ENCODE data around the gene P2RX1. TPM values are rescaled to one million over a fixed set of nuclear protein-coding genes. Genes with fewer than 3 reads are reported as not detected.

Gene P2RX1
- total and polyA plus RNA-seq, 9 donors: 2.1 to 8.6 (median 3.0) TPM

DNA sequence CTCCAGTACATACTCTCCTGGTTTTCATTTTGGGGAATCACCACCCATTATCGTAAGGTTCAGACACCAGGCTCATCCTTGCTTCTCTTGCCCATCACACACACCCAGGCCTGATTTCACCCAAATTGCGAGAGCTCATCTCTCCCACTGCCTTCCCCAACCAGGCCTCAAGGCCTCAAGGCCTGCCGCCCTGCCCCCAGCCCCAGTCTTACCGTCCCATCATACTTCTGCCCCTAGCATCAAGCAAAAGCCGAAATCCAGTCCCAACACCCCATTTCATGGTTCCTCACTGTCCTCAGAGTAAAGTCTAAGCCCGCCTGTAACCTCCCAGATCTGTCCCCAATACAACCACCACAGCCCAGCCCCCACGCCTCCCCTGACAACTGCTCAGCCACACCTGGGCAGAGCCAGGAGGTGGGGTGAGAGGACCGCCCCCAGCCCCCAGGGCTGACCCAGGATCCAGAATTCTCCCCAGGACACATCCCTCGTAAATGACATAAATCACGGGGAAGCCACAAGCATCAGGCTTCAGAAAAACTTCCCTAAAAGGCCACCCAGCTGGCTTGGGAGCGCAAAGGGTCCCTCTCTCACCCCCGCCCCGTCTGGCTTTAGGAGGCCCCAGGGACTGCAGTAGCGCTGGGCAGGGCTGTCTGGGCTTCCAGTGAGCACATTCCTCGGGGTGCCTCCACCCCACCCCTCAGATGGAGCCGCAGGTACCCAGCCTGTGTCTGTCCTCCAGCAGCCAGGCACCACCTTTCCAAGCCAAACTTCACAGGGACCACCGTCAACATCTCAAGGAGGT, 9.6 kb upstream of the P2RX1 start:
- 71% methylated on average over 11 of the region's 17 CpGs for WGBS (ENCODE audit: insufficient coverage)
- no peak for DNase-seq
- Histone ChIP-seq H3K4me3 (ENCODE audit: low read length) (no peak overlapping the region), H3K36me3 (ENCODE audit: control insufficient read depth, insufficient read depth, low read length) (no peaks in the 10 kb centered on the region), H3K4me1 (ENCODE audit: control insufficient read depth, insufficient read depth, low read length) (peaks cover 46% of the 10 kb centered on the region), H3K9me3 (replicated peaks; ENCODE audit: control insufficient read depth, low read depth, low read length) (no peaks in the 10 kb centered on the region), H3K27me3 (ENCODE audit: control insufficient read depth, insufficient read depth, low read length) (no peaks in the 10 kb centered on the region), H3K27ac (ENCODE audit: low read length) (no peak overlapping the region)

DNA sequence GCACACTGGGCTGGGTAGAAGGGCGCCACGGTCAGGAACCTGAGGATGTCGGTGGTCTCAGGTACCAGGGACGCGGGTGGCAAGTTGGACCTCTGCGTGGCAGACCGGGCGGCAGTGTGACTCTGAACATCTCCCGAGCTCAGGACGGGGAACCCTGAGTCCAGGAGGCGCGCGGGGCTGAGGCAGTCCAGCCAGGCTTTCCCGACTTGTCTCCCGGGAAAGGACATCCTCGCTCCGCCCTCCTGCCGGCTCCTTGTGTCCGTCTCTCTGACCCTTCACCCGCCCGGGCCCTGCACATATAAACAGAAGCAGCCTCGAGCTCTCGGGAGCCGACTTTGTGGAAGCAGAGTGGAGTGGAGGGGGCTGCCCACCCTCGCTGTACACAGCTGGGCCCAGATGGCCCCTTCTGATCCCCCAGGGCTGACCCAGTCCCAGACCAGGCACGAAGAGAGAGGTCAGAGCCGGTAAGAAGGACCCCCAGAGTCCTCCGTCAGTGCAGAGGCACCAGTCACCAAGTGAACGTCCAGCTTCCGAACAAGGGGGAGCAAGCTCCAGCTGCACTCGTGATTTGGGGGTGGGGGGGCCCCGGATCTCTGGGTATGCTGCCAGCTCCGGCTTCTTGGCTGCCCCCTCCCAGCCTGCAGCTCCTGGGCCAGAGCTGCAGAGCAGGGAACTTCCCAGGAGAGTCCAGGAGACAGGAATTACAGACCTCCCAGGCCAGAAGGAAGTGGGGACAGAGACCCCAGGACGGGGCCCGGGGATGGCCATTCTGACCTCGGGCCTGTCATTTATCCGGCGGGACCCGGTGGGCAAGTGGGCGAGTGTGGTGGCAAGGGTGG, 8.5 kb upstream of the P2RX1 start:
- no peak overlapping the region for H3K4me3 ChIP-seq (ENCODE audit: low read length)
- H3K4me1 ChIP-seq (ENCODE audit: control insufficient read depth, insufficient read depth, low read length): peaks cover 46% of the 10 kb centered on the region
- 43% methylated on average over 32 of the region's 40 CpGs for WGBS (ENCODE audit: insufficient coverage)
- no peaks in the 10 kb centered on the region for H3K36me3 ChIP-seq (ENCODE audit: control insufficient read depth, insufficient read depth, low read length)
- no peak for DNase-seq
- no peaks in the 10 kb centered on the region for H3K9me3 ChIP-seq (replicated peaks; ENCODE audit: control insufficient read depth, low read depth, low read length)
- H3K27ac ChIP-seq (ENCODE audit: low read length): no peak overlapping the region
- no peaks in the 10 kb centered on the region for H3K27me3 ChIP-seq (ENCODE audit: control insufficient read depth, insufficient read depth, low read length)

DNA sequence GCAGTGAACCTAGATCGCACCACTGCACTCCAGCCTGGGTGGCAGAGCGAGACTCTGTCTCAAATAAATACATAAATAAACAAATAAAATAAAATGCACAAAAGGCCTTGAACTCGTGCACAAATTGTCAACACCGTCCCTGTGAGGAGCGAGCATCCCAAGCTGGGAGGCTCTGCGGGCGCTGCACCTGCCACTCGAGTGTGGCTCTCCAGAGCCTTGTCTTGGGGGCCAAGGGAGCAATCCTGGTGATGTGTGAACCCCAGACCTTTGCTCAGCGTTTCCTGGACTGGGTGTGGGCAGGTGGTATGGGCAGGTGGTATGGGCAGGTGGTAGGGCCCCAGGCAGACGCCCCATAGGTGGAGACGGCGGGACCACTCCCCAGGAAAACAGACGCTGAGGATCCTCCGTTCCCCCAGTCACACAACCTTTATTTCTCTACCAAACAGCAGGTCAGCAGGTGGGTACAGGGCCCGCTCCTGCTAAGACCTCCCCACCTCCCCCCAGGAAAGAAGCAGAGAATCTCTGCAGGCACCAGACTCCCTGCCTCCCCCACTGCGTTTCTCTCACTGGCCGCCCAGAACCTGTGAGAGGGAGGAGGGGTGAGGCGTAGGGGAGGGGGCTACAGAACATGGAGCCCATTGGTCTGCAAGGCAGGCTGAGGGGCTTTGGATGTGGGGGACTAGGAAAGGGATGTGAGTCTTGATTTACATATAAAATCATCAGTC, 7.4 kb upstream of the P2RX1 start:
- no peak overlapping the region for H3K4me3 ChIP-seq (ENCODE audit: low read length)
- H3K9me3 ChIP-seq (replicated peaks; ENCODE audit: control insufficient read depth, low read depth, low read length): no peaks in the 10 kb centered on the region
- H3K27me3 ChIP-seq (ENCODE audit: control insufficient read depth, insufficient read depth, low read length): no peaks in the 10 kb centered on the region
- H3K4me1 ChIP-seq (ENCODE audit: control insufficient read depth, insufficient read depth, low read length): peaks cover 48% of the 10 kb centered on the region
- no peaks in the 10 kb centered on the region for H3K36me3 ChIP-seq (ENCODE audit: control insufficient read depth, insufficient read depth, low read length)
- no peak overlapping the region for H3K27ac ChIP-seq (ENCODE audit: low read length)
- WGBS (ENCODE audit: insufficient coverage): 96% methylated on average over 10 of the region's 18 CpGs
- DNase-seq: no peak

DNA sequence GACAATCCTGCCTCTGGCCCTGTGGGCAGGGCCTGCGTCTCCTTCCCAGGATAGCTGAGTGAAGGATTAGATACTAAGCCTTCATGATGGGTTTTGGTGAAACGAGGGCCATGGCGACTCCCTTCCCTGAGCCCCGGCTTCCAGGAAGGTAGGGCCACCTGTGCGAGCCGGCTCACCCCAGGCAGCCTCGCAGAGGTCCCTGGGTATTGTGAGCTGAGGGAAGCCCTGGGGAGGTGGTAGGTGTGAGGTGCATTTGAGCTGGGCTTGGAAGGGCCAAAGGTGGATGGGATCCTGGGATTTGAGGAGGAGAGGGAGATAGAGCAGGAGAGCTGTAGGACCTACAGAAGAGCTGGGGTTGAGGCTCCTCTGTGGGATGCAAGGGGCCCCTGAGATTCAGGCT, 6.5 kb upstream of the P2RX1 start:
- no peak for DNase-seq
- Histone ChIP-seq H3K27ac (ENCODE audit: low read length) (no peak overlapping the region), H3K4me3 (ENCODE audit: low read length) (no peak overlapping the region), H3K27me3 (ENCODE audit: control insufficient read depth, insufficient read depth, low read length) (no peaks in the 10 kb centered on the region), H3K4me1 (ENCODE audit: control insufficient read depth, insufficient read depth, low read length) (peaks cover 43% of the 10 kb centered on the region), H3K9me3 (replicated peaks; ENCODE audit: control insufficient read depth, low read depth, low read length) (no peaks in the 10 kb centered on the region), H3K36me3 (ENCODE audit: control insufficient read depth, insufficient read depth, low read length) (no peaks in the 10 kb centered on the region)
- 89% methylated on average over 7 of the region's 7 CpGs for WGBS (ENCODE audit: insufficient coverage)

DNA sequence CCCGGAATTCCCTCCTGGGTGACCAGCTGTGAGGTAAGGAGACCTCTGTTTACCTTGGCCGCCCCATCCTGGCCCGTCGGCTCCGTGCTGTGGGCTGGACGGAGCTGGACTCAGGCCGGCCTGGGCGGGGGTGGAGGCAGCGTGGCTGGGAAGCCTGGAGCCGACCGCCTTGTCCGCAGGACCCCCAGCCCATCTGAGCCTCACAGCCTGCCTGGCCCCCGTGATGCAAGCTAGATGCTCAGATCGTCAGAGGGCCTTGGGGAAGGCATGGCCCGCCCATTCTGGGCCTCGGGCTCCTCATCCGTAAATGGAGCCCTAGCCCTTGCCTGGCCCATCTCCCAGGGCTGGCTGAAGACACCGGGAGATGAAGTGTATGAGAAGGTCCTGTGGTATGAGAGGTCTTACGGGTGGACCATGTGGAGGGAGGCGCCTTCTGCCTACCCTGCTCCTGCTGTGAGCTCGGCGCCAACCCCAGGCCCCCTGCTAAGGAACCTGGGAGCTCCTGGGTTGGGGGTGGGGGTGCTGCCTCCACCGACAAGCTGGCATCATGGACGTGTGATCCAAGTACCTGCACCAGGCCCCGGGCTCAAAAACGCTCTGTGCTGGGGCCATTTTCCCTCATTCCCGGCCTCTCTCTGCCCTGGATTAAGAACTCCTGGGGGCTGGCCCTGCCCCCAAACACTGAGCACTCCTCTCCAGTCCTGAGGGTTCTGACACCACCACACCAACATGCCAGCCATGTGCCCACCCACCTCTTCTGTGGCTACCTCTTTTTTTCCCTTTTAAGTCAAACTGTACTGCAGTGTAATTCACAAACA, 5.4 kb upstream of the P2RX1 start:
- H3K4me3 ChIP-seq (ENCODE audit: low read length): no peak overlapping the region
- no peaks in the 10 kb centered on the region for H3K27me3 ChIP-seq (ENCODE audit: control insufficient read depth, insufficient read depth, low read length)
- H3K36me3 ChIP-seq (ENCODE audit: control insufficient read depth, insufficient read depth, low read length): no peaks in the 10 kb centered on the region
- WGBS (ENCODE audit: insufficient coverage): 59% methylated on average over 24 of the region's 27 CpGs
- DNase-seq: no peak
- H3K27ac ChIP-seq (ENCODE audit: low read length): no peak overlapping the region
- no peaks in the 10 kb centered on the region for H3K9me3 ChIP-seq (replicated peaks; ENCODE audit: control insufficient read depth, low read depth, low read length)
- peaks cover 43% of the 10 kb centered on the region for H3K4me1 ChIP-seq (ENCODE audit: control insufficient read depth, insufficient read depth, low read length)

DNA sequence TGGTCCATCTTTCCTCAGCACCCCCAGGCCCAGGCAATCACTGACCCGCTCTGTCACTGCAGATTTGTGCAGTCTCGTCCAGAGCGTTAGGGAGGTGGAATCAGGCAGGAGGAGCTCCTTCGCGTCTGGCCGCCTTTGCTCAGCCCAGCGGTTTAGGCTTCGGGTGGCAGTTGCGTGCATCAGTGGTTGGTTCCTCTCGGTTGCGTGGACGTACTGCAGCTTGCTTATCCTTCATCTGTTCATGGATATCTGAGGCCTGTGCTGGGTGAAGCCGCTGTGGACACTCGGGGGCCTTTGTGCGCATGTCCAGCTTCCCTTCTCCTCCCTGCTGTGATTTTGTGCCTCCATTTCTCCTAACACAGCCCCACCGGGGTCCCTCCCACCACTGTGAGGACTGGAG, 4.7 kb upstream of the P2RX1 start:
- Histone ChIP-seq H3K27ac (ENCODE audit: low read length) (no peak overlapping the region), H3K36me3 (ENCODE audit: control insufficient read depth, insufficient read depth, low read length) (no peaks in the 10 kb centered on the region), H3K4me3 (ENCODE audit: low read length) (no peak overlapping the region), H3K27me3 (ENCODE audit: control insufficient read depth, insufficient read depth, low read length) (no peaks in the 10 kb centered on the region), H3K9me3 (replicated peaks; ENCODE audit: control insufficient read depth, low read depth, low read length) (no peaks in the 10 kb centered on the region), H3K4me1 (ENCODE audit: control insufficient read depth, insufficient read depth, low read length) (peaks cover 48% of the 10 kb centered on the region)
- 70% methylated on average over 15 of the region's 16 CpGs for WGBS (ENCODE audit: insufficient coverage)
- DNase-seq: no peak

DNA sequence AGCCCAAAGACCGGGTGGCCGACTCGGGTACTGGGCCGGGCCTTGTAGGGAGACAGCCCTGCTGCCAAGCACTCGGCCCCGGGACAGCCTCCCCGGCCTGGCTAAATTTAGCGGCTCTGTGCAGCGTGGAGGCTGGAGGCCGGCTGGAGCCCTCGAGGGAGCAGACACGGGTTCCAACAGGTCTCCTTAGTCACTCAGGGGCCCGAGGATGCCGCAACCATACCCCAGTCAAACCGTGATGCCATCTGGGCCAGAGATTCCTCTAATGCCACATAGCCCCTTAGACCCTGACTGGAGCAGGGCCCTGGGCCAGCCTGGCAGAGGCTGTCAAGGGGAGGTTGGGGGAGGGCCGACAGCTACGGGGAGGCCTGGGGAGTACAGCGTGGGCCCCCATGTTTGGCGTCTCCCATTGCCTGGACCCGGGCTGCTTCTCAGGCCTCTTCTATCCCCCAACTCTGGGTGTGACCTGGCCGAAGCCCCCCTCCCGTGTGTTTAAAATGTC, 2.9 kb upstream of the P2RX1 start:
- H3K27ac ChIP-seq (ENCODE audit: low read length): no peak overlapping the region
- peaks cover 47% of the 10 kb centered on the region for H3K4me1 ChIP-seq (ENCODE audit: control insufficient read depth, insufficient read depth, low read length)
- DNase-seq: no peak

DNA sequence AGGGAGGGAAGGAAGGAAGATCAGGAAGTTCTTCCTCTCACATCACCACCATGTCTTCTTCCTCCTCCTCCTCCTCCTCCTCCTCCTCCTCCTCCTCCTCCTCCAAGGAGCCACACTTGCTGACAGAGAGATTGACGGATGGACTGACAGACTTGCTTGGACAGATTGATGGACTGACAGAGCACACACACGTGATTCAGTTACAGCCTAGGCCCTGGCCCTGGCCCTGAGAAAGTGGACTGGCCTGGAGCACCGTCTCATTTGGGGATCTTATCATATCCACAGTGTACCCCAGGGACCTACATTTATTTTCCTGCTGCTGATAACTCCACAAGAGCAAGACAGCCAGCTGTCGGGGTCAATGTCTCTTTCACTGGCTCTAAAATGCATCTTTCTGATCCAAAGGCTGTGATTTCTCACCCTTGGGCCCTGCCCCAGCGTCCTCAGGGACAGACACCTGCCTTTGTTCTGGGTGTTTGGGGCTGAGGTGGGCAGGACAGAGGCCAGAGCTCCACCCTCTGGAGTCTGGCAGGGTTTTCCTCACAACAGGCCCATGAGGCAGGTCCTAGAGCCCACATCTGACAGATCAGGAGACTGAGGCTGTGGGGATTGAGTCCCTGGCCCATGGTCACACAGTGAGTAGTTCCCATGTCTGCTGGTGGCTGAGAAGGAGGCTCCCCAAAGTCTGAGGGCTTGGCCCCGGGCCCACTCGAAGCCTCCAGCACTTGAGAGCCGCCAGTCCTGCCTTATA, 2.3 kb upstream of the P2RX1 start:
- 63% methylated on average over 8 of the region's 8 CpGs for WGBS (ENCODE audit: insufficient coverage)
- Histone ChIP-seq H3K4me1 (ENCODE audit: control insufficient read depth, insufficient read depth, low read length) (peaks cover 51% of the 10 kb centered on the region), H3K27ac (ENCODE audit: low read length) (no peak overlapping the region)

More for the DNA sequence above, 2.9 kb upstream of the P2RX1 start:
- Histone ChIP-seq H3K36me3 (ENCODE audit: control insufficient read depth, insufficient read depth, low read length) (no peaks in the 10 kb centered on the region), H3K27me3 (ENCODE audit: control insufficient read depth, insufficient read depth, low read length) (no peaks in the 10 kb centered on the region), H3K9me3 (replicated peaks; ENCODE audit: control insufficient read depth, low read depth, low read length) (no peaks in the 10 kb centered on the region), H3K4me3 (ENCODE audit: low read length) (no peak overlapping the region)
- WGBS (ENCODE audit: insufficient coverage): 85% methylated on average over 22 of the region's 22 CpGs

DNA sequence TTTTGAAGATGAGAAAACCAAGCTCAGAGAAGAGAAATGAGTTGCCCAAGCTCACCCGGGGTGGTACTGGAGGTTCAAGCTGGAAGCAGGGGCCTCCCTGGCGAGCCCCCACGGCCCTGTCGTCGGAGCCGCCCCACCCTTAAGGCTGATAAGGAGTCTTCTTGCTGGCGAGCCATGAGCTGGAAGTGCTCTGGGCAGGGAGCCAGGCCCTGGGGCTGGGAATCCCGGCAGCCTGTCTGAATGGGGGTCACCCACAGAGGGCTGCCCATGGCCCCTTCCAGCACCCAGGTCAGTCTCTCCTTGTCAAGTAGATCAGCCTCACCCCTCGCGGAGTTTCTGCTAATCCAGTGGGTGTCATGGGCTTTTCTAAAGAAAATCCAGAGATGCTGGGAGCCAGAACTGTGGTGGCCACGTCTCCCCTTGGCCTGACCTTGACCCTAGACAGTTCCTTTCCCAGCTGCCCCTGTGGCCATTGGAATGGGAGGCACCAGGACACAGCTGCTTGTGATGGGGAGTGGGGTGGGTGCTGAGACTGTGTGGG, 1.2 kb upstream of the P2RX1 start:
- 35% methylated on average over 9 of the region's 11 CpGs for WGBS (ENCODE audit: insufficient coverage)
- no peak for DNase-seq
- H3K36me3 ChIP-seq (ENCODE audit: control insufficient read depth, insufficient read depth, low read length): no peaks in the 10 kb centered on the region
- H3K27ac ChIP-seq (ENCODE audit: low read length): peak overlapping the region; percentile 47
- H3K4me1 ChIP-seq (ENCODE audit: control insufficient read depth, insufficient read depth, low read length): peaks cover 53% of the 10 kb centered on the region
- H3K9me3 ChIP-seq (replicated peaks; ENCODE audit: control insufficient read depth, low read depth, low read length): no peaks in the 10 kb centered on the region
- H3K27me3 ChIP-seq (ENCODE audit: control insufficient read depth, insufficient read depth, low read length): no peaks in the 10 kb centered on the region
- H3K4me3 ChIP-seq (ENCODE audit: low read length): no peak overlapping the region

More for the DNA sequence above, 2.3 kb upstream of the P2RX1 start:
- Histone ChIP-seq H3K4me3 (ENCODE audit: low read length) (no peak overlapping the region), H3K9me3 (replicated peaks; ENCODE audit: control insufficient read depth, low read depth, low read length) (no peaks in the 10 kb centered on the region), H3K36me3 (ENCODE audit: control insufficient read depth, insufficient read depth, low read length) (no peaks in the 10 kb centered on the region), H3K27me3 (ENCODE audit: control insufficient read depth, insufficient read depth, low read length) (no peaks in the 10 kb centered on the region)
- no peak for DNase-seq

All from muscle of leg (tissue), 11 donors.